ENCODE data around the gene FGF10. TPM values are rescaled to one million over a fixed set of nuclear protein-coding genes. Genes with fewer than 3 reads are reported as not detected.

FGF10 gene
- total and polyA plus RNA-seq, 2 of the 4 experiments (the other 2 are of a cell fraction), result not detected

GRCh38 chr5:44334622-44335021 is 54.6 kb downstream of the FGF10 start:
- Histone ChIP-seq H2BK15ac (ENCODE audit: low read depth, low read length) (no peak overlapping the region), H2AK5ac (ENCODE audit: low read depth, low read length) (no peak overlapping the region), H2AFZ (replicated peaks; ENCODE audit: low read length, poor library complexity) (no peak overlapping the region), H4K91ac (ENCODE audit: insufficient read depth, low read depth, low read length) (no peak overlapping the region), H3K4me1 (ENCODE audit: control insufficient read depth, insufficient read depth, low read length) (no peaks in the 10 kb centered on the region), H3K18ac (ENCODE audit: low read depth, low read length) (no peak overlapping the region), H2BK120ac (ENCODE audit: low read depth, low read length) (no peak overlapping the region), H2BK5ac (ENCODE audit: low read depth, low read length, poor library complexity, severe bottlenecking) (no peak overlapping the region), H3K36me3 (ENCODE audit: control insufficient read depth, insufficient read depth, low read length) (no peaks in the 10 kb centered on the region), H3K4ac (ENCODE audit: low read depth, low read length) (no peak overlapping the region), H3K14ac (replicated peaks; ENCODE audit: low read depth, low read length) (no peak overlapping the region), H3K23ac (ENCODE audit: low read depth, low read length) (no peak overlapping the region), H3K79me1 (ENCODE audit: low read depth in 1 of 2, low read length in 2 of 2) (no peaks in the 10 kb centered on the region), H3K56ac (ENCODE audit: extremely low read depth, insufficient read depth, low read length) (no peak overlapping the region), H2AK9ac (replicated peaks; ENCODE audit: low read depth, low read length, poor library complexity) (no peak overlapping the region), H4K20me1 (ENCODE audit: insufficient read depth, low read length) (no peaks in the 10 kb centered on the region), H2BK20ac (ENCODE audit: low read depth, low read length) (no peak overlapping the region), H3K9ac (ENCODE audit: low read depth, low read length) (no peak overlapping the region), H4K5ac (ENCODE audit: low read depth, low read length) (no peak overlapping the region), H4K8ac (ENCODE audit: low read depth in 2 of 2, low read length in 2 of 2) (no peak overlapping the region), H3K27me3 (ENCODE audit: control insufficient read depth, insufficient read depth, low read length) (no peaks in the 10 kb centered on the region), H3K9me1 (ENCODE audit: insufficient read depth, low read length) (no peaks in the 10 kb centered on the region), H3K4me2 (ENCODE audit: low read depth, low read length) (no peak overlapping the region), H3K9me3 (ENCODE audit: control insufficient read depth, insufficient read depth, low read length) (no peaks in the 10 kb centered on the region), H3K27ac (ENCODE audit: insufficient read depth, low read length) (no peak overlapping the region), H3K4me3 (ENCODE audit: insufficient read depth, low read depth, low read length) (no peak overlapping the region)
- BruUV-seq (replicated peaks), result no TSS peak
- no CpG with 5 or more reads among the region's 1 CpG for WGBS, 2 experiments (ENCODE audit: extremely low coverage in 2 of 2, insufficient read length in 1 of 2)
- in situ Hi-C loops (cut with MboI; ENCODE audit: low sequenced_read_pairs) (loop anchor here (5.0 to 10.0 kb wide), 2 partner anchors 607 to 700 kb away; no protein-coding TSS in a partner anchor), intact Hi-C loops (cut with micrococcal nuclease) (loop anchor here (5.0 to 10.0 kb wide), 2 partner anchors 440 to 497 kb away; no protein-coding TSS in a partner anchor), dilution Hi-C loops (cut with HindIII; ENCODE audit: low sequenced_read_pairs, unreplicated experiment) (no loop called here)
- DNase-seq, result no peak
- TF ChIP-seq SMC3 (IDR thresholded peaks at IDR 0.05; ENCODE audit: low read depth, low read length) (no peak), NFE2L2 (IDR thresholded peaks at IDR 0.05; ENCODE audit: low read depth, low read length) (no peak), MAZ (IDR thresholded peaks at IDR 0.05; ENCODE audit: borderline replicate concordance, low read depth, low read length) (no peak), BHLHE40 (IDR thresholded peaks at IDR 0.05; ENCODE audit: low read depth, low read length) (no peak), CEBPB (IDR thresholded peaks at IDR 0.05; ENCODE audit: low read depth, low read length) (no peak), POLR2A (IDR thresholded peaks at IDR 0.05; ENCODE audit: low read depth, low read length) (no peak), RFX5 (IDR thresholded peaks at IDR 0.05; ENCODE audit: low read depth, low read length) (no peak), USF2 (IDR thresholded peaks at IDR 0.05; ENCODE audit: low read depth, low read length) (no peak), CHD1 (IDR thresholded peaks at IDR 0.05; ENCODE audit: low read depth, low read length) (no peak), RCOR1 (IDR thresholded peaks at IDR 0.05; ENCODE audit: insufficient replicate concordance, low read length) (no peak), MAFK (IDR thresholded peaks at IDR 0.05; ENCODE audit: low read depth, low read length) (no peak)
- no peak for ATAC-seq (ENCODE audit: low read depth)
- CTCF ChIA-PET, result interaction anchor here (0.6 to 0.8 kb wide), 2 partner anchors 21 to 703 kb away, joined by 3 to 5 read pairs; no protein-coding TSS in a partner anchor
- POLR2A ChIA-PET (ENCODE audit: unreplicated experiment), result no interaction called here
